DOHH2 (cell line): ENCODE data around the gene CEMIP.

Source experiments
- H3F3A ChIP-seq: fragments of 200-600 bp; sonication (generic), shearing (Covaris generic); 2 replicates; pipeline ENCODE4 v1.6.0; 2016; ENCODE audit warnings: antibody characterized with exemption, mild to moderate bottlenecking; ENCODE audit not compliant: control insufficient read depth, insufficient read depth
- H3K27ac ChIP-seq: fragments of 200-600 bp; sonication (generic); 2 replicates; pipeline ENCODE4 v1.5.1; 2014; ENCODE audit warnings: low read depth, mild to moderate bottlenecking, low read length, moderate library complexity
- H3K27me3 ChIP-seq: fragments of 200-600 bp; sonication (generic); 2 replicates; pipeline ENCODE4 v1.6.1; 2014; ENCODE audit warnings: mild to moderate bottlenecking, low read length, mixed read lengths; ENCODE audit not compliant: control insufficient read depth
- H3K36me3 ChIP-seq: fragments of 200-600 bp; sonication (generic); 2 replicates; pipeline ENCODE4 v1.6.1; 2014; ENCODE audit warnings: mild to moderate bottlenecking, low read length, moderate library complexity, mixed read lengths; ENCODE audit not compliant: control insufficient read depth
- H3K4me1 ChIP-seq: fragments of 200-600 bp; sonication (generic); 2 replicates; pipeline ENCODE4 v1.6.1; 2014; ENCODE audit warnings: mild to moderate bottlenecking, low read length, mixed read lengths; ENCODE audit not compliant: control insufficient read depth
- H3K4me2 ChIP-seq: fragments of 200-600 bp; sonication (generic); 2 replicates; pipeline ENCODE4 v1.6.0; 2014; ENCODE audit warnings: mild to moderate bottlenecking, low read length, moderate library complexity
- H3K4me3 ChIP-seq: fragments of 200-600 bp; sonication (generic); 2 replicates; pipeline ENCODE4 v1.5.1; 2014; ENCODE audit warnings: mild to moderate bottlenecking, low read length, mixed read lengths
- H3K79me2 ChIP-seq: fragments of 200-600 bp; sonication (generic); 2 replicates; pipeline ENCODE4 v1.6.1; 2014; ENCODE audit warnings: mild to moderate bottlenecking, low read length, mixed read lengths; ENCODE audit not compliant: control insufficient read depth
- H3K9me2 ChIP-seq: fragments of 200-600 bp; sonication (generic); replicated peaks from 2 replicates; pipeline ENCODE4 v1.6.1; 2014; ENCODE audit warnings: mild to moderate bottlenecking, low read length, mixed read lengths; ENCODE audit not compliant: control insufficient read depth
- H3K9me3 ChIP-seq: fragments of 200-600 bp; sonication (generic); 2 replicates; pipeline ENCODE4 v1.6.1; 2014; ENCODE audit warnings: antibody characterized with exemption, low read length, mixed read lengths; ENCODE audit not compliant: control insufficient read depth, insufficient read depth
- H4K20me1 ChIP-seq: fragments of 200-600 bp; sonication (generic); 2 replicates; pipeline ENCODE4 v1.6.0; 2014; ENCODE audit warnings: low read depth, mild to moderate bottlenecking, antibody characterized with exemption, low read length, moderate library complexity; ENCODE audit not compliant: control insufficient read depth, insufficient read depth
- EZH2phosphoT487 ChIP-seq: fragments of 200-600 bp; sonication (generic); IDR thresholded peaks from 2 replicates; pipeline ENCODE4 v1.6.1; 2017; ENCODE audit warnings: borderline replicate concordance, mild to moderate bottlenecking, antibody characterized with exemption, low read length, moderate library complexity, mixed read lengths
- TF ChIP-seq, protein P1 (sequence below): fragments of 200-600 bp; sonication (generic); IDR thresholded peaks from one replicate; pipeline ENCODE4 v1.5.1; 2014; ENCODE audit warnings: antibody characterized with exemption, mild to moderate bottlenecking, low read depth, low read length; ENCODE audit not compliant: poor library complexity, severe bottlenecking

CEMIP gene

DNA sequence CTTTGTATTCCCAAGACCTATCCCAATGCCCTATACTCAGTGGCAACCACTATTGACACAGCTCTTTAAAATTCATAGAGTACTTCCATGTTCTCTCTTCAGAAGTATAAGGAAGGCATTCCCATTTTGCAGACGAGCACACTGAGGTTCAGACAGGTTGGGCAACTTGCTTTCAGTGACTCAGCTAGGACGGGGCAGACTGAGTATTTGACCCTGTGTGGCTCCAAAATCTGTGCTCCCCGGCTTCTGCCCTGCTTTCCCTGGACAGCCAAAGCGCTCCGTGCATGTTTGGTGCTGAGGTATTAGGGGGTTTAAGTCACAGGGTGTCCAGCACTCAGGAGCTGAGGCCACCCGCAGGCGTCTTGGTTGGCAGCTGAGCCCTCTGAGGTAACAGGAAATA, 59.5 kb downstream of the CEMIP start:
- no peaks in the 10 kb centered on the region for H3K36me3 ChIP-seq
- H3K4me2 ChIP-seq = no peak overlapping the region

DNA sequence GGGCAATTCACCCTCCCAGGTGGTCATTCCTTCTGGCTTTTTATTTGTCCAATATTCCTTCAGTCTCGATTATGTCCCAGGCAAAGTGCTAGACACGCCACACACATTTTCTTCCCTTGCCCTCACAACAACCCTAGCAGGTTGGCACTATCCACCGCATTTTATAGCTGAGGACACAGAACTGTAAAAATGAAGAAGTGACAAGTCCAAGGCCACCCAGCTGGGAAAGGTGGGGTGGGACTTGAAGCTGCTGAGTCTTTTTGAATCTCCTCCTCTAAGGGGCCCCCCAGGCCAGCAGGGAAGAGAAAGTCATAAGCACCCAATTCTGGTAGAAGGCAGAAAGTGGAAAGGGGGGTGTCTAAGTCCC, 60.6 kb downstream of the CEMIP start:
- no peaks in the 10 kb centered on the region for H4K20me1 ChIP-seq
- no peaks in the 10 kb centered on the region for H3K9me3 ChIP-seq
- no peaks in the 10 kb centered on the region for H3K79me2 ChIP-seq
- H3K27me3 ChIP-seq = no peaks in the 10 kb centered on the region
- TF ChIP-seq, protein P1, sequence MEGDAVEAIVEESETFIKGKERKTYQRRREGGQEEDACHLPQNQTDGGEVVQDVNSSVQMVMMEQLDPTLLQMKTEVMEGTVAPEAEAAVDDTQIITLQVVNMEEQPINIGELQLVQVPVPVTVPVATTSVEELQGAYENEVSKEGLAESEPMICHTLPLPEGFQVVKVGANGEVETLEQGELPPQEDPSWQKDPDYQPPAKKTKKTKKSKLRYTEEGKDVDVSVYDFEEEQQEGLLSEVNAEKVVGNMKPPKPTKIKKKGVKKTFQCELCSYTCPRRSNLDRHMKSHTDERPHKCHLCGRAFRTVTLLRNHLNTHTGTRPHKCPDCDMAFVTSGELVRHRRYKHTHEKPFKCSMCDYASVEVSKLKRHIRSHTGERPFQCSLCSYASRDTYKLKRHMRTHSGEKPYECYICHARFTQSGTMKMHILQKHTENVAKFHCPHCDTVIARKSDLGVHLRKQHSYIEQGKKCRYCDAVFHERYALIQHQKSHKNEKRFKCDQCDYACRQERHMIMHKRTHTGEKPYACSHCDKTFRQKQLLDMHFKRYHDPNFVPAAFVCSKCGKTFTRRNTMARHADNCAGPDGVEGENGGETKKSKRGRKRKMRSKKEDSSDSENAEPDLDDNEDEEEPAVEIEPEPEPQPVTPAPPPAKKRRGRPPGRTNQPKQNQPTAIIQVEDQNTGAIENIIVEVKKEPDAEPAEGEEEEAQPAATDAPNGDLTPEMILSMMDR = no peak
- TF ChIP-seq EZH2phosphoT487 = no peak
- no peaks in the 10 kb centered on the region for H3K4me1 ChIP-seq
- no peak overlapping the region for H3K4me2 ChIP-seq
- H3K36me3 ChIP-seq = no peaks in the 10 kb centered on the region
- H3K4me3 ChIP-seq = no peak overlapping the region
- H3K27ac ChIP-seq = no peak overlapping the region
- H3K9me2 ChIP-seq = no peaks in the 10 kb centered on the region
- no peaks in the 10 kb centered on the region for H3F3A ChIP-seq

More for the DNA sequence above, 59.5 kb downstream of the CEMIP start:
- no peak overlapping the region for H3K27ac ChIP-seq
- no peaks in the 10 kb centered on the region for H3F3A ChIP-seq
- no peak for TF ChIP-seq EZH2phosphoT487
- TF ChIP-seq, protein P1 = no peak
- H3K4me3 ChIP-seq = no peak overlapping the region
- no peaks in the 10 kb centered on the region for H3K4me1 ChIP-seq
- H3K9me2 ChIP-seq = no peaks in the 10 kb centered on the region
- no peaks in the 10 kb centered on the region for H4K20me1 ChIP-seq
- no peaks in the 10 kb centered on the region for H3K9me3 ChIP-seq
- no peaks in the 10 kb centered on the region for H3K27me3 ChIP-seq
- no peaks in the 10 kb centered on the region for H3K79me2 ChIP-seq

GRCh38 chr15:80840182-80841130, 61.3 kb downstream of the CEMIP start:
- no peak overlapping the region for H3K27ac ChIP-seq
- H3K9me3 ChIP-seq = no peaks in the 10 kb centered on the region
- no peaks in the 10 kb centered on the region for H3K27me3 ChIP-seq
- no peaks in the 10 kb centered on the region for H3K9me2 ChIP-seq
- H3K36me3 ChIP-seq = no peaks in the 10 kb centered on the region
- H4K20me1 ChIP-seq = no peaks in the 10 kb centered on the region
- no peaks in the 10 kb centered on the region for H3F3A ChIP-seq
- no peak for TF ChIP-seq EZH2phosphoT487
- TF ChIP-seq, protein P1 = no peak
- H3K4me2 ChIP-seq = no peak overlapping the region
- no peaks in the 10 kb centered on the region for H3K4me1 ChIP-seq
- H3K79me2 ChIP-seq = no peaks in the 10 kb centered on the region
- no peak overlapping the region for H3K4me3 ChIP-seq
